IMR-90 (cell line): ENCODE data around the gene SETD2. TPM values are rescaled to one million over a fixed set of nuclear protein-coding genes. Genes with fewer than 3 reads are reported as not detected.

Experiments
- ATAC-seq: fragments of 200-7000 bp; cut with Tn5 transposase; 2 replicates; pipeline ENCODE4 v1.9.1; 2020; ENCODE audit warnings: low read depth, mild to moderate bottlenecking, moderate library complexity
- BruUV-seq: library from RNA; stranded (reverse); fragments of 400-500 nt; replicated peaks from 2 replicates; lab custom pipeline; 2021; lab: Mats Ljungman, UMichigan
- CTCF ChIA-PET: fragments of 300-600 bp; formaldehyde crosslinking; extraction: SDS; loops from one replicate; lab custom pipeline; 2021; ENCODE audit warnings: antibody characterized with exemption; lab: Yijun Ruan, JAX
- POLR2A ChIA-PET: fragments of 300-600 bp; sonication (Branson Sonifier 250); formaldehyde crosslinking; loops from one replicate; lab custom pipeline; 2022; ENCODE audit warnings: antibody characterized with exemption; ENCODE audit not compliant: unreplicated experiment; lab: Charles Lee
- DNase-seq: peaks from one replicate; pipeline ENCODE4 v3.0.0; 2013
- H2AFZ ChIP-seq: replicated peaks from 2 replicates; pipeline ENCODE3; 2013; ENCODE audit warnings: low read length, mild to moderate bottlenecking; ENCODE audit not compliant: poor library complexity
- H2AK5ac ChIP-seq: 2 replicates; pipeline ENCODE4 v1.6.1; 2013; ENCODE audit warnings: low read depth, low read length, inconsistent platforms
- H2AK9ac ChIP-seq: replicated peaks from 2 replicates; pipeline ENCODE3; 2013; ENCODE audit warnings: mild to moderate bottlenecking, low read depth, low read length, moderate library complexity; ENCODE audit not compliant: poor library complexity
- H2BK120ac ChIP-seq: 2 replicates; pipeline ENCODE4 v1.6.1; 2013; ENCODE audit warnings: low read depth, low read length, inconsistent platforms
- H2BK15ac ChIP-seq: 3 replicates; pipeline ENCODE4 v1.6.1; 2013; ENCODE audit warnings: low read depth, low read length, inconsistent platforms
- H2BK20ac ChIP-seq: 2 replicates; pipeline ENCODE4 v1.6.1; 2013; ENCODE audit warnings: low read depth, mild to moderate bottlenecking, inconsistent platforms, low read length, moderate library complexity
- H2BK5ac ChIP-seq: 2 replicates; pipeline ENCODE4 v1.6.1; 2013; ENCODE audit warnings: mild to moderate bottlenecking, low read depth, low read length, inconsistent platforms; ENCODE audit not compliant: poor library complexity, severe bottlenecking
- H3K14ac ChIP-seq: replicated peaks from 2 replicates; pipeline ENCODE4 v1.6.1; 2013; ENCODE audit warnings: low read depth, low read length, inconsistent platforms
- H3K18ac ChIP-seq: 2 replicates; pipeline ENCODE4 v1.6.1; 2013; ENCODE audit warnings: low read depth, low read length, control low read depth
- H3K23ac ChIP-seq: 2 replicates; pipeline ENCODE4 v1.6.1; 2013; ENCODE audit warnings: low read depth, low read length, inconsistent platforms
- H3K27ac ChIP-seq: 2 replicates; pipeline ENCODE4 v1.5.1; 2013; ENCODE audit warnings: mild to moderate bottlenecking, control low read depth, low read length; ENCODE audit not compliant: insufficient read depth
- H3K27me3 ChIP-seq: 2 replicates; pipeline ENCODE4 v1.6.1; 2013; ENCODE audit warnings: low read length; ENCODE audit not compliant: control insufficient read depth, insufficient read depth
- H3K36me3 ChIP-seq: 2 replicates; pipeline ENCODE4 v1.6.1; 2013; ENCODE audit warnings: low read length, mixed read lengths; ENCODE audit not compliant: control insufficient read depth, insufficient read depth
- H3K4ac ChIP-seq: 2 replicates; pipeline ENCODE4 v1.6.1; 2013; ENCODE audit warnings: low read depth, low read length, inconsistent platforms
- H3K4me1 ChIP-seq: 2 replicates; pipeline ENCODE4 v1.6.1; 2013; ENCODE audit warnings: low read length, mixed read lengths; ENCODE audit not compliant: control insufficient read depth, insufficient read depth
- H3K4me2 ChIP-seq: 2 replicates; pipeline ENCODE4 v1.6.1; 2013; ENCODE audit warnings: low read depth, mild to moderate bottlenecking, control low read depth, low read length, moderate library complexity
- H3K4me3 ChIP-seq: 2 replicates; pipeline ENCODE4 v1.5.1; 2013; ENCODE audit warnings: low read depth, mild to moderate bottlenecking, control low read depth, low read length, moderate library complexity; ENCODE audit not compliant: insufficient read depth
- H3K56ac ChIP-seq: 2 replicates; pipeline ENCODE4 v1.6.1; 2013; ENCODE audit warnings: low read length, inconsistent platforms; ENCODE audit not compliant: insufficient read depth; ENCODE audit errors: extremely low read depth
- H3K79me1 ChIP-seq, 2 experiments: 2 replicates each; pipeline ENCODE4 v1.6.1; 2013; ENCODE audit warnings: low read length in 2 of 2, inconsistent platforms in 1 of 2, low read depth in 1 of 2
- H3K9ac ChIP-seq: 2 replicates; pipeline ENCODE4 v1.6.1; 2013; ENCODE audit warnings: low read depth, low read length, control low read depth
- H3K9me1 ChIP-seq: 2 replicates; pipeline ENCODE4 v1.6.1; 2013; ENCODE audit warnings: low read length, inconsistent platforms; ENCODE audit not compliant: insufficient read depth
- H3K9me3 ChIP-seq: 2 replicates; pipeline ENCODE4 v1.6.1; 2013; ENCODE audit warnings: low read length; ENCODE audit not compliant: control insufficient read depth, insufficient read depth
- H4K20me1 ChIP-seq: 2 replicates; pipeline ENCODE4 v1.6.1; 2013; ENCODE audit warnings: low read length, inconsistent platforms; ENCODE audit not compliant: insufficient read depth
- H4K5ac ChIP-seq: 2 replicates; pipeline ENCODE4 v1.6.1; 2013; ENCODE audit warnings: mild to moderate bottlenecking, low read depth, low read length, control low read depth
- H4K8ac ChIP-seq, 2 experiments: 2 replicates each; pipeline ENCODE4 v1.6.1; 2013; ENCODE audit warnings: low read depth in 2 of 2, low read length in 2 of 2, control low read depth in 1 of 2, inconsistent platforms in 1 of 2
- H4K91ac ChIP-seq: 2 replicates; pipeline ENCODE4 v1.6.1; 2013; ENCODE audit warnings: low read depth, low read length, inconsistent platforms; ENCODE audit not compliant: insufficient read depth
- BHLHE40 ChIP-seq: fragments of 150-350 bp; IDR thresholded peaks from 2 replicates; pipeline ENCODE4 v1.6.1; 2016; ENCODE audit warnings: mild to moderate bottlenecking, low read depth, low read length
- CEBPB ChIP-seq: IDR thresholded peaks from 2 replicates; pipeline ENCODE4 v1.6.1; 2012; ENCODE audit warnings: low read depth, low read length, improper control_type of control experiment
- CHD1 ChIP-seq: IDR thresholded peaks from 2 replicates; pipeline ENCODE4 v1.6.1; 2012; ENCODE audit warnings: low read depth, low read length, improper control_type of control experiment
- MAFK ChIP-seq: IDR thresholded peaks from 2 replicates; pipeline ENCODE4 v1.6.1; 2012; ENCODE audit warnings: low read depth, low read length, improper control_type of control experiment
- MAZ ChIP-seq: IDR thresholded peaks from 2 replicates; pipeline ENCODE4 v1.6.1; 2012; ENCODE audit warnings: low read depth, mild to moderate bottlenecking, low read length, improper control_type of control experiment, moderate library complexity, borderline replicate concordance
- MXI1 ChIP-seq: IDR thresholded peaks from 2 replicates; pipeline ENCODE4 v1.6.1; 2012; ENCODE audit warnings: low read depth, mild to moderate bottlenecking, low read length, moderate library complexity, borderline replicate concordance
- NFE2L2 ChIP-seq: fragments of 150-350 bp; IDR thresholded peaks from 2 replicates; pipeline ENCODE4 v1.6.1; 2016; ENCODE audit warnings: low read depth, mild to moderate bottlenecking, low read length
- POLR2A ChIP-seq: IDR thresholded peaks from 2 replicates; pipeline ENCODE4 v1.6.1; 2012; ENCODE audit warnings: mild to moderate bottlenecking, low read depth, low read length
- RAD21 ChIP-seq: IDR thresholded peaks from 2 replicates; pipeline ENCODE4 v1.6.1; 2012; ENCODE audit warnings: low read length, improper control_type of control experiment
- RCOR1 ChIP-seq: IDR thresholded peaks from 2 replicates; pipeline ENCODE4 v1.6.1; 2012; ENCODE audit warnings: mild to moderate bottlenecking, low read length, improper control_type of control experiment; ENCODE audit not compliant: insufficient replicate concordance
- RFX5 ChIP-seq: IDR thresholded peaks from 2 replicates; pipeline ENCODE4 v1.8.0; 2012; ENCODE audit warnings: low read depth, mild to moderate bottlenecking, low read length, moderate library complexity
- SMC3 ChIP-seq: fragments of 150-350 bp; IDR thresholded peaks from 2 replicates; pipeline ENCODE4 v1.6.1; 2016; ENCODE audit warnings: low read depth, mild to moderate bottlenecking, antibody characterized with exemption, low read length, moderate library complexity
- WGBS, 2 experiments: methylation state at CpG; one replicate each; pipeline versions ENCODE4 v1.1.5 to v1.1.7; 2013; ENCODE audit warnings: missing lambda C conversion rate in 2 of 2; ENCODE audit not compliant: insufficient read length in 1 of 2; ENCODE audit errors: extremely low coverage in 2 of 2; 5-methylcytosine and 5-hydroxymethylcytosine counted together
- dilution Hi-C: fragments of 300-500 bp; cut with HindIII; formaldehyde crosslinking; loops from one replicate; pipeline ENCODE4 v1.14.3; 2018; ENCODE audit warnings: low sequenced_read_pairs; ENCODE audit not compliant: unreplicated experiment
- in situ Hi-C: fragments of 300-500 bp; cut with MboI; formaldehyde crosslinking; loops from 3 replicates; pipeline ENCODE4 v1.14.3; 2019; ENCODE audit warnings: low sequenced_read_pairs, inconsistent platforms, mixed read lengths
- intact Hi-C: fragments of 100-400 bp; cut with micrococcal nuclease; formaldehyde crosslinking; loops from 2 replicates; pipeline ENCODE4 v1.10.0; 2022
- polyA plus RNA-seq, 3 experiments: library from polyadenylated mRNA; depleted of rRNA; stranded (reverse); fragments of >200 nt; gene quantifications; 2 replicates each; pipeline ENCODE4 v1.2.3, GENCODE V29; 2012; ENCODE audit warnings: low replicate concordance in 1 of 3
- total RNA-seq: library from RNA; depleted of rRNA; stranded (reverse); fragments of >200 nt; gene quantifications from 2 replicates; pipeline ENCODE4 v1.2.3, GENCODE V29; 2012
- TF ChIP-seq, protein P1 (sequence below): fragments of 150-350 bp; IDR thresholded peaks from 2 replicates; pipeline ENCODE4 v1.6.1; 2017; ENCODE audit warnings: mild to moderate bottlenecking, antibody characterized with exemption, low read length, low read depth
- TF ChIP-seq, protein P2 (sequence below): conservative IDR thresholded peaks from 2 replicates; pipeline ENCODE4 v1.5.1; 2012; ENCODE audit warnings: mild to moderate bottlenecking, low read depth, low read length, improper control_type of control experiment
- TF ChIP-seq, protein P3 (sequence below): fragments of 150-350 bp; IDR thresholded peaks from 2 replicates; pipeline ENCODE4 v1.6.1; 2016; ENCODE audit warnings: low read depth, mild to moderate bottlenecking, low read length, moderate library complexity, borderline replicate concordance

The SETD2 gene
- total and polyA plus RNA-seq, 2 of the 4 experiments (the other 2 are of a cell fraction) = 18.3 to 20.1 TPM

DNA sequence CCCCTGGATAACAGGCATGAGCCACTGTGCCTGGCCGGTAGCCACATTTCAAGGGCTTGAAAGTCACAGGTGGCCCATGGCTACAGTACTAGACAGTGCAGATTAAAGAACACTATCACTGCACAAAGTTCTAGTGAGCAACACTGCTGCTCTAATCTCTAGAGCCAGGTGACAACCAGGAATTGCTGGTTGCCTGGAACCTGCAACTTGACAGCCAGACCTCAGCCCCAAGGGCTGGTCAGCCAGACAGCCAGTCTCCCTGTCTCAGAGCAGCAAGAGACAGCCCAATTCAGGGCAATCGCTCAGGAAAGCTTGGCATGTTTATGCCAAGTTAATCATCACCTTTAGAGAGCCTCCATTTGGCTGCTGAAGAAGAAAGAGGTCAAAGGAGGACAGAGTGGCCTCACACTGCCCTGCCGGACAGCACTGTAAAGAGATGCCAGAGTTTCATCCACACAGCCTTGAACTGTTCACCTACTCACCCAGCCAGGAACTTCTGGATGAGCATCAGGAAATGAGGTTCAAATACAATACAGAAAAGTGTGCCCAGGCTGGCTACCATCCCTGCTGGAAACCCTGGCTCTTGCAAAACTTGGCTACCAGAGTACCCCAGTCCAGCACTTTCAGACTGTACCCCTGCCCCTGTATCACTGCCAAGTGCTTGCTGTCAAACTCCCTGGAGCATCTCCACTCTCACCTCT is 193.4 kb downstream of the SETD2 start:
- H3K56ac ChIP-seq = no peak overlapping the region
- no peak overlapping the region; the same call in 1 of the 2 replicates for H3K9ac ChIP-seq
- ATAC-seq (peak; percentile 62), DNase-seq (no peak)
- POLR2A ChIA-PET = no interaction called here
- no peak overlapping the region for H3K4me3 ChIP-seq
- H3K27ac ChIP-seq = peak overlapping the region; percentile 21; the same call in 1 of the 2 replicates
- H3K4ac ChIP-seq = no peak overlapping the region
- H4K5ac ChIP-seq = no peak overlapping the region
- H3K9me1 ChIP-seq = peaks cover 34% of the 10 kb centered on the region
- 53% methylated on average over 2 of the region's 3 CpGs; no CpG with 5 or more reads in 1 of the 2 experiments for WGBS, 2 experiments
- peaks cover 7% of the 10 kb centered on the region for H3K36me3 ChIP-seq
- no peaks in the 10 kb centered on the region for H3K9me3 ChIP-seq
- dilution Hi-C loops (no loop called here), in situ Hi-C loops (no loop called here), intact Hi-C loops (no loop called here)
- no peak overlapping the region for H4K8ac ChIP-seq
- H3K79me1 ChIP-seq = peaks cover 31 to 76% of the 10 kb centered on the region in 2 experiments
- no peaks in the 10 kb centered on the region for H3K27me3 ChIP-seq
- peaks cover 83% of the 10 kb centered on the region for H4K20me1 ChIP-seq
- H3K14ac ChIP-seq = no peak overlapping the region
- H3K23ac ChIP-seq = no peak overlapping the region
- no peak overlapping the region for H2AK9ac ChIP-seq
- no peak overlapping the region for H3K18ac ChIP-seq
- H2BK20ac ChIP-seq = no peak overlapping the region
- H4K91ac ChIP-seq = no peak overlapping the region
- H2BK120ac ChIP-seq = no peak overlapping the region
- H2BK15ac ChIP-seq = no peak overlapping the region
- H3K4me1 ChIP-seq = peaks cover 18% of the 10 kb centered on the region
- peak overlapping the region; percentile 0; the same call in 1 of the 2 replicates for H3K4me2 ChIP-seq
- H2AFZ ChIP-seq = no peak overlapping the region
- H2BK5ac ChIP-seq = peak overlapping the region; percentile 8
- no TSS peak for BruUV-seq
- no peak overlapping the region for H2AK5ac ChIP-seq
- CTCF ChIA-PET = interaction anchor here (1.1 kb wide), 1 partner anchor 35 kb away, joined by 4 read pairs; no protein-coding TSS in a partner anchor
- TF ChIP-seq, protein P1, sequence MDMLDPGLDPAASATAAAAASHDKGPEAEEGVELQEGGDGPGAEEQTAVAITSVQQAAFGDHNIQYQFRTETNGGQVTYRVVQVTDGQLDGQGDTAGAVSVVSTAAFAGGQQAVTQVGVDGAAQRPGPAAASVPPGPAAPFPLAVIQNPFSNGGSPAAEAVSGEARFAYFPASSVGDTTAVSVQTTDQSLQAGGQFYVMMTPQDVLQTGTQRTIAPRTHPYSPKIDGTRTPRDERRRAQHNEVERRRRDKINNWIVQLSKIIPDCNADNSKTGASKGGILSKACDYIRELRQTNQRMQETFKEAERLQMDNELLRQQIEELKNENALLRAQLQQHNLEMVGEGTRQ = no peak
- TF ChIP-seq POLR2A = no peak
- TF ChIP-seq, protein P2, sequence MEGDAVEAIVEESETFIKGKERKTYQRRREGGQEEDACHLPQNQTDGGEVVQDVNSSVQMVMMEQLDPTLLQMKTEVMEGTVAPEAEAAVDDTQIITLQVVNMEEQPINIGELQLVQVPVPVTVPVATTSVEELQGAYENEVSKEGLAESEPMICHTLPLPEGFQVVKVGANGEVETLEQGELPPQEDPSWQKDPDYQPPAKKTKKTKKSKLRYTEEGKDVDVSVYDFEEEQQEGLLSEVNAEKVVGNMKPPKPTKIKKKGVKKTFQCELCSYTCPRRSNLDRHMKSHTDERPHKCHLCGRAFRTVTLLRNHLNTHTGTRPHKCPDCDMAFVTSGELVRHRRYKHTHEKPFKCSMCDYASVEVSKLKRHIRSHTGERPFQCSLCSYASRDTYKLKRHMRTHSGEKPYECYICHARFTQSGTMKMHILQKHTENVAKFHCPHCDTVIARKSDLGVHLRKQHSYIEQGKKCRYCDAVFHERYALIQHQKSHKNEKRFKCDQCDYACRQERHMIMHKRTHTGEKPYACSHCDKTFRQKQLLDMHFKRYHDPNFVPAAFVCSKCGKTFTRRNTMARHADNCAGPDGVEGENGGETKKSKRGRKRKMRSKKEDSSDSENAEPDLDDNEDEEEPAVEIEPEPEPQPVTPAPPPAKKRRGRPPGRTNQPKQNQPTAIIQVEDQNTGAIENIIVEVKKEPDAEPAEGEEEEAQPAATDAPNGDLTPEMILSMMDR = no peak
- no peak for TF ChIP-seq BHLHE40
- no peak for TF ChIP-seq RFX5
- TF ChIP-seq CEBPB = no peak
- TF ChIP-seq, protein P3, sequence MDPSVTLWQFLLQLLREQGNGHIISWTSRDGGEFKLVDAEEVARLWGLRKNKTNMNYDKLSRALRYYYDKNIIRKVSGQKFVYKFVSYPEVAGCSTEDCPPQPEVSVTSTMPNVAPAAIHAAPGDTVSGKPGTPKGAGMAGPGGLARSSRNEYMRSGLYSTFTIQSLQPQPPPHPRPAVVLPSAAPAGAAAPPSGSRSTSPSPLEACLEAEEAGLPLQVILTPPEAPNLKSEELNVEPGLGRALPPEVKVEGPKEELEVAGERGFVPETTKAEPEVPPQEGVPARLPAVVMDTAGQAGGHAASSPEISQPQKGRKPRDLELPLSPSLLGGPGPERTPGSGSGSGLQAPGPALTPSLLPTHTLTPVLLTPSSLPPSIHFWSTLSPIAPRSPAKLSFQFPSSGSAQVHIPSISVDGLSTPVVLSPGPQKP = no peak
- TF ChIP-seq MXI1 = no peak
- TF ChIP-seq CHD1 = no peak
- TF ChIP-seq RAD21 = no peak
- no peak for TF ChIP-seq RCOR1
- no peak for TF ChIP-seq MAZ
- TF ChIP-seq NFE2L2 = no peak
- no peak for TF ChIP-seq MAFK
- no peak for TF ChIP-seq SMC3
